Measurements from ENCODE around the gene PTCD2.

Gene PTCD2

GRCh38 chr5:72328172-72328571 is 8.0 kb downstream of the PTCD2 start:
- CTCF ChIA-PET, result interaction anchor here (1.0 to 1.2 kb wide), 2 partner anchors 20 to 195 kb away, joined by 3 to 4 read pairs; no protein-coding TSS in a partner anchor
- no peak for DNase-seq (ENCODE audit: extremely low spot score)
- POLR2A ChIA-PET, result no interaction called here
- no peak for TF ChIP-seq CTCF (IDR thresholded peaks at IDR 0.05; ENCODE audit: control extremely low read depth, extremely low read depth, low read depth, missing control alignments)

- no peak for TF ChIP-seq CTCF (IDR thresholded peaks at IDR 0.05; ENCODE audit: control extremely low read depth, extremely low read depth, low read depth, missing control alignments)
- ChIA-PET CTCF (interaction anchor here (1.2 to 1.6 kb wide), 2 partner anchors 36 to 193 kb away, joined by 3 read pairs; no protein-coding TSS in a partner anchor), POLR2A (no interaction called here)
- DNase-seq (ENCODE audit: extremely low spot score), result no peak
These were observed 10.5 kb downstream of the PTCD2 start for GRCh38 chr5:72330712-72331111.

GRCh38 chr5:72337159-72337558 is 17.0 kb downstream of the PTCD2 start:
- no peak for DNase-seq (ENCODE audit: extremely low spot score)
- POLR2A ChIA-PET, result no interaction called here
- CTCF ChIA-PET, result interaction anchor here (0.6 to 3.5 kb wide), 3 partner anchors 19 to 187 kb away, joined by 3 to 11 read pairs (median 3); no protein-coding TSS in a partner anchor
- TF ChIP-seq CTCF (IDR thresholded peaks at IDR 0.05; ENCODE audit: control extremely low read depth, extremely low read depth, low read depth, missing control alignments), result no peak

GRCh38 chr5:72338689-72339209 is 18.6 kb downstream of the PTCD2 start:
- no peak for TF ChIP-seq CTCF (IDR thresholded peaks at IDR 0.05; ENCODE audit: control extremely low read depth, extremely low read depth, low read depth, missing control alignments)
- CTCF ChIA-PET, result interaction anchor here (1.0 to 3.5 kb wide), 6 partner anchors 8 to 480 kb away, joined by 3 to 11 read pairs (median 4); partner anchors contain the start of genes MRPS27 and PTCD2
- no peak for DNase-seq (ENCODE audit: extremely low spot score)
- POLR2A ChIA-PET, result no interaction called here

- POLR2A ChIA-PET, result no interaction called here
These were observed 26.2 kb downstream of the PTCD2 start for GRCh38 chr5:72346398-72346797.

GRCh38 chr5:72347801-72348308 is 27.7 kb downstream of the PTCD2 start:
- POLR2A ChIA-PET, result no interaction called here
- DNase-seq (ENCODE audit: extremely low spot score), result no peak
- TF ChIP-seq CTCF (IDR thresholded peaks at IDR 0.05; ENCODE audit: control extremely low read depth, extremely low read depth, low read depth, missing control alignments), result no peak
- CTCF ChIA-PET, result interaction anchor here (1.6 kb wide), 1 partner anchor 10 kb away, joined by 4 read pairs; no protein-coding TSS in a partner anchor

More at GRCh38 chr5:72346398-72346797, 26.2 kb downstream of the PTCD2 start:
- no peak for TF ChIP-seq CTCF (IDR thresholded peaks at IDR 0.05; ENCODE audit: control extremely low read depth, extremely low read depth, low read depth, missing control alignments)
- CTCF ChIA-PET, result interaction anchor here (1.0 to 1.6 kb wide), 4 partner anchors 8 to 58 kb away, joined by 3 to 4 read pairs (median 4); no protein-coding TSS in a partner anchor
- DNase-seq (ENCODE audit: extremely low spot score), result no peak

Data from GM10248 (cell line).